ENCODE results near the gene DYNLT1.

- no peak for TF ChIP-seq PHF8 (IDR thresholded peaks at IDR 0.05; ENCODE audit: borderline replicate concordance, low read depth)
- TF ChIP-seq CBX2 (IDR thresholded peaks at IDR 0.05; ENCODE audit: borderline replicate concordance, low read depth) = no peak
- TF ChIP-seq CTCF (IDR thresholded peaks at IDR 0.05) = no peak
- TF ChIP-seq POLR2A (IDR thresholded peaks at IDR 0.05; ENCODE audit: low read length) = no peak
- no peak for TF ChIP-seq CHD2 (IDR thresholded peaks at IDR 0.05; ENCODE audit: low read length, partially characterized antibody)
- TF ChIP-seq EP300 (IDR thresholded peaks at IDR 0.05) = no peak
Measured at GRCh38 chr6:158662607-158662953, 18.0 kb upstream of the DYNLT1 start.

Measured in A549 (cell line).